Activated CD4-positive, alpha-beta T cell treated with anti-CD3 and anti-CD28 coated beads, Interleukin-2, amount 50 U/mL, for 1 hour (primary cell): ENCODE measurements around the gene PJA2.
A peak's percentile ranks its signal among the peaks of the same experiment; 100 is the strongest.
"Not testable (repeated sequence)": the region's sequence is repeated elsewhere in the genome, so short reads cannot be mapped to it uniquely, and the experiment has no call there.

Experiments
- DNase-seq: peaks from one replicate; pipeline ENCODE4 v3.0.0-alpha.2; 2020

Gene PJA2, protein sequence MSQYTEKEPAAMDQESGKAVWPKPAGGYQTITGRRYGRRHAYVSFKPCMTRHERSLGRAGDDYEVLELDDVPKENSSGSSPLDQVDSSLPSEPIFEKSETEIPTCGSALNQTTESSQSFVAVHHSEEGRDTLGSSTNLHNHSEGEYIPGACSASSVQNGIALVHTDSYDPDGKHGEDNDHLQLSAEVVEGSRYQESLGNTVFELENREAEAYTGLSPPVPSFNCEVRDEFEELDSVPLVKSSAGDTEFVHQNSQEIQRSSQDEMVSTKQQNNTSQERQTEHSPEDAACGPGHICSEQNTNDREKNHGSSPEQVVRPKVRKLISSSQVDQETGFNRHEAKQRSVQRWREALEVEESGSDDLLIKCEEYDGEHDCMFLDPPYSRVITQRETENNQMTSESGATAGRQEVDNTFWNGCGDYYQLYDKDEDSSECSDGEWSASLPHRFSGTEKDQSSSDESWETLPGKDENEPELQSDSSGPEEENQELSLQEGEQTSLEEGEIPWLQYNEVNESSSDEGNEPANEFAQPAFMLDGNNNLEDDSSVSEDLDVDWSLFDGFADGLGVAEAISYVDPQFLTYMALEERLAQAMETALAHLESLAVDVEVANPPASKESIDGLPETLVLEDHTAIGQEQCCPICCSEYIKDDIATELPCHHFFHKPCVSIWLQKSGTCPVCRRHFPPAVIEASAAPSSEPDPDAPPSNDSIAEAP

DNA sequence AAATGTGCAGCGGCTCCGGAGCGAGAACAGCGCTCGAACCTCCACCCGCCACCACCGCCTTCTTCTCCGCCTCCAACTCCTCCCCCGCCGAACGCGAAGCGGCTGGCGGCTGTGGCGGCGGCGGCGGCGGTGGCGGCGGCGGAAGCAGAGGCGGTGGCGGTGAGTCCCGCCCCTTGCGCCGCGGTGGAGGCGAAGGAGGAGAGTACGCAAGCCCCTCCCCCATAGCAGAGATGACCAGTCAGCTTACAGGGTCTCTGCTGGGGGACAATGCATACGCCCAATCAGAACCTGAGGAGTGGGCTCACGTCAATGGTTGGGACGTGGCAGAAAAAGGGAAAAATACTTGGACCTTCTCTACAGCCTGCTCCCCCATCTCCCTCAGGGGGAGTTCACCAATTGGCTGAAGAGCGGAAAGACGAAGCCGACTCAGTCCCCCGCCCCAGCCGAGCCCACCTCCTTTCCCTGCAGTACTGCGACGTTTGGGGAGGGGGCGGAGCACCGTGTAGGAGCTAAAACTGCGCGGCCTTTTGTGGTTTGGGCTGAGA lies at the start of gene PJA2:
PJA2 (minus strand) TSS at position 131 of the 545 bp plus-strand sequence. CDS start 26,541 bp downstream, outside the sequence.
- peak; percentile 94 for DNase-seq

DNA sequence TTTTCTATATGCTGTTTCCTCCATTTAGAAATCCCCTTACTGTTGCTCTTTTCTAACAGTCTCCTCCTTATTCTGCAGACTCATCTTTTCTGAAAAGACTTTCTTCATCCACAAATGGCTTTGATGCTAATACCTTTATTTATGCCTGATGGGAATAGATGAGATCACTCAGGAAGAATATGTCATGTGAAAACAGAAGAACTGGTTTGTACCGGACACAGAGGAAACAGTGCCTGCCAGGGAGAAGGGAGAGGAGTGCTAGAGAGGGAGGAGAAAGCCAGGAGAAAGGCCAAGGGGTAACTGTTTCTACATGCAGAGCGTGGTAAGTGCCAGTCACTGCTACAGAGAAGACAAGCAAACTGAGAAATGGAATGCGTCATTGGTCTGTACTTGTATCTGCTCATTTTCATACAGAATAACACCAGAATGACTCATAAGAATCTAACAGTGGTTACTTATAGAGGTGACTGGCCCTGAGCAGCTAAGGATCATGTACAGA lies 45.9 kb upstream of the PJA2 start:
- DNase-seq, result no peak

DNA sequence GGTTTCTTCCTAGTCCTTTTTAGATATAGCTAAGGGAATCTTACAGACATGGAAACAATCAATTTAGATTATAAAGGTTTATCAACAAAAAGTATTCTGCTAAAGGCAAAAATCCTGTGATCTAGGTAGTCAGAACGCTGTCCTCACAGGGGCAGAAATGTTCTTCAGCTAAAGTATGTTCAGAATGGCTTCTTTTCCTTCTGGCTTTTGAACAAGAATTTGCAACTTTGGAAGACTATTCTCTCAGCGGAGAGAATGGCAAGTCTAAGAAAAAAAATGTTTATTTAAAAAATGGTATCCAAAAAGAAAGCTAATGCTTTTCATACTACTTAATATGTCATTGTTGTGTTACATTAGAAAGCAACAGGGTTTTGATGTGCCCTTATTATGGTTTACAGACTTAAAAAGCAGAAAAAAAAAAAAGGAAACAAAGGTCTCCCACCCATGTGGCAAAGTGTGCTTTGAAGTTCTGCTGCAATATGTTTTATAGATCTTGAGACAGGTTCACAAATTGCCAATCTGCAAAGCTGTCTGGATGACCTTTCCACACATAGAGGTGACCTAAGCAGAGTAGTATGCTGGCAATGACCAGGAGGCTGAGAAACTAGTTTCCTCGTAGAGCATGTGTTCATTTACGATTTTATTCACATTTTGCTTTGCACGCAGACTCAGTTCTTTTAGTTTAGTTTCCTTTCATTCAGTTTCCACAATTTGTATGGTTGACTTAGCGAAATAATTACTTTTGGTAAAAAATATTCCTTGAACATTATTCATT lies 45.1 kb upstream of the PJA2 start:
- no peak for DNase-seq

DNA sequence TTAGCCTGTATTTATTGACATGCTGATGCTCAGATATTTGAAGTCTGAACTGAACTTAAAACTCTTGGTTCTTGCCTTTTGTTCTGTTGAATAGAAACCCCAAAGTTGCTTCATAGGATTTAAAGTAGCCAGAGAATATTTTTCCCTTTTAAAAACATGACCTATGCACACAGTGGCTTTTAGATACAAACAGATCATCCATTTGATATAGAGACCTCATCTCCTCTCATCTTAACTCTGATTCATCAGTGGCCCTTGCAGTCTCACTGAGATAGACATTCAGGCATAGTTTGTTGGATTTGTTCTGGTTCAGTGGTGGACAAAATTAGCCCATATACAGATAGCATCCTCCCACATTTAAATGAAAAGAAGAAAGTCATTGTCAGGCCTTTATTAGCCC lies 43.5 kb upstream of the PJA2 start:
- no peak for DNase-seq

DNA sequence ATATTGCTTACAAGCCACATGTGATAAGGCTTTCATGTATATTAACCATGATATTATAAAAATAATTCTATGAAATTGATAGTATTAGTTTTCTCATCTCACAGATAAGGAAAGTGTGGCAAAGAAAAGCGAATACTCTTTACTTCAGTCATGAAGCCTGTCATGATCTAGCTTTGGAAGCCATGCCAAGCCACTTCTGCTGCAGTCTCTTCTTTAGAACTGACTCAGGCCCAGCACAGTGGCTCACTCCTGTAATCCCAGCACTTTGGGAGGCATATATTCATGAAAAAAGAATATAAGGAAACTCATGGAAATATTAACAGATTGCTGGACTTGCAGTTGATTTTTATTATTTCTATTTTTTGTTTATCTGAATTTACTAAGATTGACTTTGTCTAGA lies 42.9 kb upstream of the PJA2 start:
- no peak for DNase-seq

DNA sequence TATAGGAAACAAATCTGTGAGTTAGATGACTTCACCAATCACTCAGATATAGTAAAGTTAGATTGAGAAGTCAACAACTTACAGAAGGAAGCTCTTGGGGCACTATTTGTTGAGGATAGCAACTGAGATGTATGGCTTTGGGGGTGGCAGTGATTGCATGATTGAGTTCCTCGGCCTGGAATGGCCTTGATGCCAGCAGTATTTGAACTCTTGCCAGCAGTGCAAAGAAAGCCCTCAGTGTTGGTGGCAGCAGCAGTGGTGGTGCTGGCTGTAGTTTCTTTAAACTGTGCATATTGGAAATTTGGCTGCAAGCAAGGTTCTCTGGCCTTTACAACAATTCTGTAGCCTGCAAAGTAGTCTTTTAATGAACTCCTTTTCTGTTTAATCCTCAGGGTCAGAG lies 41.4 kb upstream of the PJA2 start:
- no peak for DNase-seq

DNA sequence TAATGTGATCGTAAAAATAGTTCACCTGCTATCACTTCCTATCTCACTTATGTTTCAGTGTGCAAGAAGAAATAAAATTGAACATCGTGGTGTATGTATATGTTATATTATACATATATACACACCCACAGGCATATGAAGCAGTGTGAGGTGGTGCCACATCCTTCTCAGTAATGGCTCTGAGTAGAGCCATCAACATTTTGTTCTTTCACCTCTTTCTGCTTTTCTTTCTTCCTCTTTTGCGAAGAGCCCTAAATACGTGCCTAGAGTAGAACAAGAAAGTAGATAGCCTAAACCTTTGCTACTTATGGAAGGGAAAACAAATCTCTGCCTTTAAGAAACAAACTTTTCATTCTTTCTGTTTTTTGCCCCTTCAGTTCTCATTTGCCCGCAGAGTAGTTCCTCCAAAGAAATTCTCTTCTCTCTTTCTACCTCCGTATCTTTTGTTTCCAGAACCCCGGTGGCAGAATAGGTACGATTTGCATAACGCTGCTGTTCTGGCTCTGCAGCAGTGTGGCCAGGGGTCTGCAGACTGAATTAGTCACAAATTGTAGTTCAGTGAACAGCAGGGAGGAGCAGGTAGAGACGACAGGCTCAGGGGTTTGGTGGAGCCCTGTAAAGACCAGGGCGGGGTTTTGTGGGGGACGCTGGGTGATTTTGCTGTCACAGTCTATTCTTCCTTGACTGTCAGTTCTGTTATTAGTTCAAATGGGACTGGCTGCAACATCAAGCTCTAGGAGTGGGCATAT lies 40.5 kb upstream of the PJA2 start:
- no peak for DNase-seq

DNA sequence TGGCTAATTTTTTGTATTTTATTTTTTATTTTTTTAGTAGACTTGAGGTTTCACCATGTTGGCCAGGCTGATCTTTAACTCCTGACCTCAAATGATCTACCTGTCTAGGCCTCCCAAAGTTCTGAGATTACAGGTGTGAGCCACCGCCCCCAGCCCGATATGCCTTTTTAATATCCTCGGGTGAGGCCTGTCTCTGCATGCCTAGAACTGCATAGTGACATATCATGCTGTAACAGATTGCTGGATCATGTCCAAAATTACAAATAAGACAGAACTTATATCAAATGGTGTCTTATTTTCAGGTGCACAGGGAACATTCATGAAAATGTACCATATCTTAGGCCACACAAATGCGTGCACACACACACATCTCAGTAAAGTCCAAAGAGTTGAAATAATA lies 39.1 kb upstream of the PJA2 start:
- no peak for DNase-seq

DNA sequence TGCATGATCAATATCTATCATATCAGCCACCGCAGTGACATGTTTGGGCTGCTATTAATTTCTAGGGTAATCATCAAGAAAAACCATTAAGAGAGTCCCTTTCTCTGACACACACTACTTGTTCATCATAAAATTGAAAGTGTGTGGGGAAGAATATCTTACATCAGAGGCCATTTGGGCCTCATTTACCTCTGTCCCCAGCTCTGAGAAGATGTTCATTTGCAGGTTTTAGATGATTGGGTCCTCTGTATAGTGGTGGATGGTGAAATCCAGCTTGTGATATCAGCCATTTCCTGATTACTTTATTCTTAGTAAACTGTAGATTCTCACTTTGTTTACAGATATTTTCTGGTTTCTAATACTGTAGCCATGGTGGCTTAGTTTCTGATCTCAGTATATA lies 29.8 kb upstream of the PJA2 start:
- no peak for DNase-seq

DNA sequence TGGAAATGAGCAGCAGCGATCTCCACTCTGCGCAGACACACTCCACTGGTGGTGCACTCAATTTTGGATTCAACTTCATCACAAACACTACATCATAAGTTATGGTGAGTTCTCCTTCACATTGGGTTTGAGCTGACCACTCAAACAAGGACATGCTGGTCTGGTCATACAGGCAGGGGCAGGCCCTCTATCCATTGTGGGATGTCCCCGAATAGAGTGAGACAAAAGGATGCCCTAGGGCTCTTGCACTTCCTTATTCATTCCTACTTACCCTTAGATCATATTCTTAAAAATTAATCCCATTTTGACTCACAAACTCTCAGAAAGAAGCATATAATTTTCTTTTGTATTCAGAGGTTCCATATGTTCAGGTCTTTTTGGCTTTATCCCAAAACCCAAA lies 16.3 kb upstream of the PJA2 start:
- DNase-seq, result no peak

DNA sequence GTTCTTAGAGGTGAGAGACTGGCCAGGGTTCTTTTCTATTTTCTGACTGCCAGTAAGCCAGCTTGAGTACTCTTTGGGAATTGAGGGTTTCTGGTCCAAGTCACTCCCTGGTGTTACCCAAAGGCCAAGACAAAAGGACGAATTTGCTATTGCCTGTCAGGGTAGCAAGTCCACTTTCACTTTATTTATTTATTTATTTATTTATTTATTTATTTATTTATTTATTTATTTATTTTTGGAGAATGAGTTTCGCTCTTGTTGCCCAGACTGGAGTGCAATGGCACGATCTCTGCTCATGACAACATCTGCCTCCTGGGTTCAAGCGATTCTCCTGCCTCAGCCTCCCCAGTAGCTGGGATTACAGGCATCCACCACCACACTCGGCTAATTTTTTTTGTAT lies 15.7 kb upstream of the PJA2 start:
- not testable (repeated sequence) for DNase-seq

DNA sequence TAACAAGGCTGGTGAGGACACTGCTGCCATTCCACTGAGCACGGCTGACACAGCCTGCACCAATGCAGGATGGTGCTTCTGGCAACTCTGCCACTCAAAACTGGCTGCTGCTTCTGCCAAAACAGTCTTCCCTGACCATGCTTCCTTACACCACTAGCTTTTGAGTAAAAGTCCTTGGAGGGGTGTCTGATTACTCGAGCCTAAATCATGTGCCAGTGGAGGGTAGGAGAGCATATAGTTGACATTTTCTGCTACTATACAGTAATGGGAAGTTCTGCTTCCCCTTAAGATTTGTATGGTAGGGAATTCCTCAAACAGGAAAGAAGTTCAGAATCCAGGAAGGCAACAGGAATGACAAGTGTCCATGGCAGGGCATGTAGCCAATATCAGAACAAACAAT lies 12.2 kb upstream of the PJA2 start:
- no peak for DNase-seq

DNA sequence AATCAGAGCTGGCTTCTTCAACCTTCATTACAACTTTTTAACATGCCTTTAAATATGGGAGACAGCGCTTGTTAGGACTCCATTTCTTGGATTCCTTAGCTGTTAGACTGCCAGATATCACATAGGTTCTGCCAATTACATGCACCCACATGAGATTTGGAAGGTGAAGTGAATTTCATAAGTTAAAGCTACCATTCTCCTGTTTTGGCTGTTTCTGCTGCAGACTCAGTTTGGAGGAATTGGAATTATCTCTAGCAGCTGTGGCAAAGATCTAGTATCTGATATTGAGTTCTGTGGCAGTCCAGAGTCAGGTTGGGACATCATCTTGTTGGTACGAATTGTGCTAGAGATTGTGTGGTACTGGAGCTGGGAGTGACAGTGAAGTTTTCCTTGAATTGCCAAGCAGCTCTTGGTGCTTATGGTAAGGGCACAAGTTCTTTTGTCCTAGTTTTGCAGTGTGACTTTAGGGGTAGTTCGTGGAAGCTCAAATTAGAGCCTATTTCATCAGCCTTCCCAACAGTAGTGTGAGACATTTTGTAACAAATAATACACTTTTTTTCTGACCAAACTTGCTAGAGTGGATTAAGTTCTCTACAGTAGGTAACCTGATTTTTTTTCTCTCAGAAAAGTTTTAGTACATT lies 9.1 kb upstream of the PJA2 start:
- DNase-seq, result no peak

DNA sequence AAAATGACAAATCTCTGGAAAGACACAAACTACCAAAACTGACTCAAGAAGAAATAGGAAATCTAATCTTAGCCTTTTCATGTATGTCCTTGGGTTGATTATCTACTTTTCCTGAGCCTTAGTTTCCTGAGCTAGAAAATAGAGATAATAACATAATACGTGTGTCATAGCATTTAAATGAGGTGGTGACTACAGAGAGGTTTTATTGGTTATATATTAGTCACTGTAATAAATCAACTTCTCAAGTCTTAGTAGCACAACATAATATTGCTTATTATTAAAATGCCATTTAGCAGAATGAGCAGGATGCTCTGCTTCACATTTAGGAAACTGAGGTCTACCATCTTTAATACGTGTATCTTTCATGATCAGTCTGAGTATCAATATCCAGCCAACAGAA lies 7.1 kb upstream of the PJA2 start:
- DNase-seq, result no peak

DNA sequence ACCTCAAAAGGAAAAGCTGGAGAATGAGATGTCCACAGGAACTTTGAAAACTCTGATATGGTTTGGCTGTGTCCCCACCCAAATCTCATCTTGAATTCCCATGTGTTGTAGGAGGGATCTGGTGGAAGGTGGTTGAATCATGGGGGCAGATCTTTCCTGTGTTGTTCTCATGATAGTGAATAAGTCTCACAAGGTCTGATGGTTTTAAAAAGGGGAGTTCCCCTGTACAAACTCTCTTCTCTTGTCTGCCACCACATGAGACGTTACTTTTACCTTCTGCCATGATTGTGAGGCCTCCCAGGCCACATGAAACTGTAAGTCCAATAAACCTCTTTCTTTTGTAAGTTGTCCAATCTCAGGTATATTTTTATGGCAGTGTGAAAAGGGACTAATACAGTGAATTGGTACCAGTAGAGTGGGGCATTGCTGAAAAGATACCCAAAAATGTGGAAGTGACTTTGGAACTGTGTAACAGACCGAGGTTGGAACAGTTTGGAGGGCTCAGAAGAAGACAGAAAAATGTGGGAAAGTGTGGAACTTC lies 4.2 kb upstream of the PJA2 start:
- DNase-seq, result not testable (repeated sequence)

DNA sequence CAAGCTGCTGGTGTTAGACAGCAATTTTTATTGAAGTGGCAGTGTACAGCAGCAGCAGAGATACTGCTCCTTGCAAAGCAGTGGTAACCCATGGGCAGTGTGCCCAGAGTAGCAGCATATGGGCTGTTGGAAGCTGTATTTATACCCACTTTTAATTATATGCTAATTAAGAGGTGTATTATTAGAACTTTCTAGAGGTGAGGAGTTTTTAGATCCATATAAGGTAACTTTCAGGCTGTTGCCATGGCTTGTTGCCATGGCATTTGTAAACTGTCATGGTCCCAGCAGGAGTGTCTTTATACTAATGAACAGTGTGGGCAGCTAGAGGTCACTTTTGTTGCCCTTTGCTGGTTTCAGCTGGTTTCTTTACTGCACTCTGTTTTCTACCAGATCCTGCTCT lies 3.7 kb upstream of the PJA2 start:
- no peak for DNase-seq

DNA sequence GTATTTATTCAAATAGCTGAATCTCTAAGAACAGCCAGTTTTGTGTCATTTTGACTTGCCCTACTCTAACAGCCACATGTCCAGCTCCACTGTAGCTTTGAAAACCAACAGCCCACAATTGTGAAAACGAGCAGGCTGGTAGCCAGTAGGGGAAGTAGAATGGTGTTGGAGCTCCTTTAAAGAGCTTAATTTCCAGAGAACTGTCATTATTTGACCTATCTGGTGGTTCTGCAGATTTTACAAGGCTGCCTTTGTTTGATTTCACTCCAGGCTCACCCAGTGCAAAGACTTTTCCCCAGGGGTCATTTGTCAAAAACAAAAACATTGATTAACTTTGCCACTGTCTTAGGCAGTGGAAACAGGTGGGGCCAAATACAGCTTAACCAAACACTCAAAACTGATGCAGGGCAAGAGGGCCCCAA lies 3.2 kb upstream of the PJA2 start:
- no peak for DNase-seq

DNA sequence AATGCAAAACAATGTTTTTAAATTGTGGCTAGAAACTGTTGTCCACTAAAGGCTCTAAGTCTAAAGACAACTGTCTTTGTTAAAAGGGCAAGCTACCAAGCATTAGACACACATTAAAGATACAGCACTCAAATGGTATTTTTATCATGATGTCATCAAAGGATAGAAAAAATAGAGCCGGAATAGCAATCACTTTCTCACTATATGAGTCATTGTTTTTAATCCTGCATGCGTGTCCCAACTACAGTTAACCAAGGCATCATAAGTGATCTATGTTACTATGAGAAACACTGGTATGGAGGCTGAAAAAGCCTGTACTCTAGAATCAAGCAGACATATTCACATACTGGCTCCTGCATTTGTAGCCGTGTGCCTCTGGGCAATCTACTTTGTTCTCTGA lies 1.9 kb upstream of the PJA2 start:
- no peak for DNase-seq

DNA sequence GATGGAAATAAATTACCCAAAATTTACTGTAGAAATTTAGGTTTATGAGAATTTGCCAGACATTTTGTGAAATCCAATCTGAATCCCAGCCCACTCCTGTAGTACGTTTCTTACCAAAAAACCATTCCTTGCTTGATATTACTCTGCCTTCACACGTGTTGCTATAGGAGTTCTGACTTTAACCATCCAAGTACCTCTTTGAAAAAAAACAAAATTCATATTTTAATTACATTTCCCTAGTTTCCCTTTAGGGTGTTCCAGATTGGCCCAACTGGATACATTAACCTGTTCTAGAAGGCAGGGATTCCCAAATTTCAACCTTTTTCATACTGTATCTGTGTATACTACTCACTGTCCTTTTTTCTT lies 1.4 kb upstream of the PJA2 start:
- no peak for DNase-seq

DNA sequence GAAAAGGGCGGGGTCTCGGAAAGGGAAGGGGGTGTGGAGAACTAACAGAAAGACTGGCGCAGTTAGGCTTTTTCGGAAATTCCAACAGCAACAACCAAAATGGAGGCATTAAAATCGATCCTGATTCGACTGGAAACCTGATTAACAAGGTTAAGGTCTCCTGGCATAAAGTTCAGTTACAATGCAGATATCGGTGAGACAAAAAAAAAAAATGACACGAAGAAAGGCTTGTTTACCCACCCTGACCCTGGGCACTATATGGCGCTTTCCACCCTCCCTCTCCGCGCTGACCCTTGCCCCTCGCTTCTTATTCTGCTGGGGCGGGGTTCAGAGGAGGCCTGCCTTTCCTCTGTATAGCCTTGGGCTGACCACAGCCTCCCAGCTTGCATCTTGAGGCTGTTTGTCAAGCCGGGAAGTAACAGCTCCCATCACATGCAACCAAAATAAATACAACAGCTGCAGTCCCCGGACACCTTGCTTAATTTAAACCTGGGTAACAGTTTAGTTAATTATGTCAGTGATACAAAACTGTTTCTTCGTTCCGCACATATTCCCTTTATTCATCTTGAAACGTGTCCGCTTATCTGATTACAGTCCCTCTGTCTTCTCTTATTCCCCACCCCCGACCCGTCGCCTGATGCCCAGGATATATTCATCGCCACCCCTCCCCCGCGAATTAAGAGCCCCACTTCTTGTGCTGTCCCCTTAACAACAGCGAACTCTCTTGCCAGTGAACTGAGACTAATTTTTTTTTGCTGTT lies 795 bp upstream of the PJA2 start:
- peak; percentile 36 for DNase-seq
